Measurements from ENCODE around the gene SRXN1. TPM values are rescaled to one million over a fixed set of nuclear protein-coding genes. Genes with fewer than 3 reads are reported as not detected.
A peak's percentile ranks its signal among the peaks of the same experiment; 100 is the strongest.

The SRXN1 gene
- total RNA-seq, 1 donor: 65.1 TPM

GRCh38 chr20:667351-668034 lies 14.5 kb upstream of the SRXN1 start:
- Histone ChIP-seq H3K4me3 (ENCODE audit: insufficient read depth, low read length) (no peak overlapping the region), H3K4me2 (ENCODE audit: insufficient read depth, low read length) (no peak overlapping the region), H2AFZ (ENCODE audit: low read length) (no peak overlapping the region), H3K79me2 (ENCODE audit: insufficient read depth, low read length) (no peaks in the 10 kb centered on the region), H3K36me3 (ENCODE audit: insufficient read depth, low read length) (no peaks in the 10 kb centered on the region), H3K27ac (ENCODE audit: low read depth, low read length) (no peak overlapping the region), H3K27me3 (ENCODE audit: insufficient read depth, low read length) (peaks cover 54% of the 10 kb centered on the region), H3K4me1 (ENCODE audit: insufficient read depth, low read length) (no peaks in the 10 kb centered on the region), H4K20me1 (ENCODE audit: insufficient read depth, low read length) (peaks cover 3% of the 10 kb centered on the region), H3K9me3 (ENCODE audit: low read depth, low read length) (no peaks in the 10 kb centered on the region)
- DNase-seq (ENCODE audit: insufficient read length, low spot score, missing footprints): peak; percentile 96
- TF ChIP-seq, protein P1, sequence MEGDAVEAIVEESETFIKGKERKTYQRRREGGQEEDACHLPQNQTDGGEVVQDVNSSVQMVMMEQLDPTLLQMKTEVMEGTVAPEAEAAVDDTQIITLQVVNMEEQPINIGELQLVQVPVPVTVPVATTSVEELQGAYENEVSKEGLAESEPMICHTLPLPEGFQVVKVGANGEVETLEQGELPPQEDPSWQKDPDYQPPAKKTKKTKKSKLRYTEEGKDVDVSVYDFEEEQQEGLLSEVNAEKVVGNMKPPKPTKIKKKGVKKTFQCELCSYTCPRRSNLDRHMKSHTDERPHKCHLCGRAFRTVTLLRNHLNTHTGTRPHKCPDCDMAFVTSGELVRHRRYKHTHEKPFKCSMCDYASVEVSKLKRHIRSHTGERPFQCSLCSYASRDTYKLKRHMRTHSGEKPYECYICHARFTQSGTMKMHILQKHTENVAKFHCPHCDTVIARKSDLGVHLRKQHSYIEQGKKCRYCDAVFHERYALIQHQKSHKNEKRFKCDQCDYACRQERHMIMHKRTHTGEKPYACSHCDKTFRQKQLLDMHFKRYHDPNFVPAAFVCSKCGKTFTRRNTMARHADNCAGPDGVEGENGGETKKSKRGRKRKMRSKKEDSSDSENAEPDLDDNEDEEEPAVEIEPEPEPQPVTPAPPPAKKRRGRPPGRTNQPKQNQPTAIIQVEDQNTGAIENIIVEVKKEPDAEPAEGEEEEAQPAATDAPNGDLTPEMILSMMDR (IDR thresholded peaks at IDR 0.05; ENCODE audit: extremely low read depth, low read depth, low read length): peak; percentile 97

- no peak overlapping the region for H3K4me3 ChIP-seq (ENCODE audit: insufficient read depth, low read length)
- H3K27ac ChIP-seq (ENCODE audit: low read depth, low read length): no peak overlapping the region
- no peaks in the 10 kb centered on the region for H3K4me1 ChIP-seq (ENCODE audit: insufficient read depth, low read length)
- TF ChIP-seq, protein P1 (IDR thresholded peaks at IDR 0.05; ENCODE audit: extremely low read depth, low read depth, low read length): no peak
- no peak overlapping the region for H2AFZ ChIP-seq (ENCODE audit: low read length)
- peaks cover 57% of the 10 kb centered on the region for H3K27me3 ChIP-seq (ENCODE audit: insufficient read depth, low read length)
- H3K79me2 ChIP-seq (ENCODE audit: insufficient read depth, low read length): no peaks in the 10 kb centered on the region
- no peak for DNase-seq (ENCODE audit: insufficient read length, low spot score, missing footprints)
- peaks cover 3% of the 10 kb centered on the region for H4K20me1 ChIP-seq (ENCODE audit: insufficient read depth, low read length)
- no peaks in the 10 kb centered on the region for H3K36me3 ChIP-seq (ENCODE audit: insufficient read depth, low read length)
- H3K4me2 ChIP-seq (ENCODE audit: insufficient read depth, low read length): no peak overlapping the region
- H3K9me3 ChIP-seq (ENCODE audit: low read depth, low read length): no peaks in the 10 kb centered on the region
Measured at GRCh38 chr20:666877-667276, 13.9 kb upstream of the SRXN1 start.

- H3K79me2 ChIP-seq (ENCODE audit: insufficient read depth, low read length): no peaks in the 10 kb centered on the region
- H3K36me3 ChIP-seq (ENCODE audit: insufficient read depth, low read length): no peaks in the 10 kb centered on the region
- TF ChIP-seq, protein P1 (IDR thresholded peaks at IDR 0.05; ENCODE audit: extremely low read depth, low read depth, low read length): no peak
- no peak overlapping the region for H3K4me2 ChIP-seq (ENCODE audit: insufficient read depth, low read length)
- H4K20me1 ChIP-seq (ENCODE audit: insufficient read depth, low read length): peaks cover 3% of the 10 kb centered on the region
- H3K27me3 ChIP-seq (ENCODE audit: insufficient read depth, low read length): peaks cover 55% of the 10 kb centered on the region
- H3K9me3 ChIP-seq (ENCODE audit: low read depth, low read length): no peaks in the 10 kb centered on the region
- peaks cover 3% of the 10 kb centered on the region for H3K4me1 ChIP-seq (ENCODE audit: insufficient read depth, low read length)
- no peak overlapping the region for H2AFZ ChIP-seq (ENCODE audit: low read length)
- peak; percentile 83 for DNase-seq (ENCODE audit: insufficient read length, low spot score, missing footprints)
- H3K27ac ChIP-seq (ENCODE audit: low read depth, low read length): no peak overlapping the region
- no peak overlapping the region for H3K4me3 ChIP-seq (ENCODE audit: insufficient read depth, low read length)
Measured at GRCh38 chr20:665276-665675, 12.3 kb upstream of the SRXN1 start.

DNA sequence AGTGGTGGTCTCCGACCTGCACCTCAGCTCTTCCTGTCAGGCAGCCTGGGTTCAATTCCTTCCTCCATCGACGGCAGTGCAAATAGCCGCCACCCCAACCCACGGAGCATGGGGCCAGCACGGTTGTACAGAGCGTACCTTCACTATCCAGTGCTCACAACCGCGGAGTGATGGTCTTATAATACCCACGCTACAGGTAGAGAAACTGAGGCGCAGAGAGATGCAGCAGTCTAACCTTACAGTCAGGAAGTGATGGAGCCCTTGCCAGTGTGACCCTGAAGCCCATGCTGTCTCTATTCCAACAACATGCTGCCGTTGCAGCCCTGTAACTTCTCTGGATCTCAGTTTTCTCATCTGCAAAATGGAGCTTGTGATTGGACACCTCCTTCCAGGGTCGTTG lies 11.6 kb upstream of the SRXN1 start:
- H3K4me1 ChIP-seq (ENCODE audit: insufficient read depth, low read length): peaks cover 3% of the 10 kb centered on the region
- H3K27me3 ChIP-seq (ENCODE audit: insufficient read depth, low read length): peaks cover 55% of the 10 kb centered on the region
- TF ChIP-seq, protein P1 (IDR thresholded peaks at IDR 0.05; ENCODE audit: extremely low read depth, low read depth, low read length): no peak
- no peak overlapping the region for H2AFZ ChIP-seq (ENCODE audit: low read length)
- DNase-seq (ENCODE audit: insufficient read length, low spot score, missing footprints): peak; percentile 76
- no peaks in the 10 kb centered on the region for H3K36me3 ChIP-seq (ENCODE audit: insufficient read depth, low read length)
- H3K4me2 ChIP-seq (ENCODE audit: insufficient read depth, low read length): no peak overlapping the region
- no peaks in the 10 kb centered on the region for H3K79me2 ChIP-seq (ENCODE audit: insufficient read depth, low read length)
- H3K9me3 ChIP-seq (ENCODE audit: low read depth, low read length): no peaks in the 10 kb centered on the region
- no peak overlapping the region for H3K4me3 ChIP-seq (ENCODE audit: insufficient read depth, low read length)
- no peak overlapping the region for H3K27ac ChIP-seq (ENCODE audit: low read depth, low read length)
- H4K20me1 ChIP-seq (ENCODE audit: insufficient read depth, low read length): peaks cover 3% of the 10 kb centered on the region

Measured in osteoblast (primary cell).